H1 (cell line): ENCODE results near the gene SDC4. TPM values are rescaled to one million over a fixed set of nuclear protein-coding genes. Genes with fewer than 3 reads are reported as not detected.

ENCODE experiments used
- CTCF ChIA-PET: fragments of 300-600 bp; sonication (Branson Sonifier 250); formaldehyde crosslinking; loops from one replicate; lab custom pipeline; 2021; ENCODE audit not compliant: partially characterized antibody; lab: Charles Lee
- POLR2A ChIA-PET: fragments of 300-600 bp; sonication (Branson Sonifier 250); formaldehyde crosslinking; loops from one replicate; lab custom pipeline; 2021; ENCODE audit warnings: inconsistent platforms; ENCODE audit not compliant: partially characterized antibody; lab: Charles Lee
- DNase-seq, 2 experiments: peaks; one replicate each; pipeline versions ENCODE4 v3.0.0 to v3.0.0-alpha.2; 2010 to 2022; ENCODE audit warnings: low spot score in 2 of 2, low read depth in 1 of 2, mixed read lengths in 1 of 2
- FAIRE-seq: peaks from 2 replicates; lab custom pipeline; 2011; peaks lifted over from hg19 to GRCh38; lab: Jason Lieb, UNC
- H2AFZ ChIP-seq: 2 replicates; pipeline ENCODE4 v1.8.1; 2012; ENCODE audit warnings: low read length, inconsistent platforms
- H2AK5ac ChIP-seq: 2 replicates; pipeline ENCODE4 v1.6.1; 2013; ENCODE audit warnings: low read depth, low read length
- H2BK120ac ChIP-seq: replicated peaks from 2 replicates; pipeline ENCODE3; 2013; ENCODE audit warnings: low read depth, low read length, inconsistent platforms
- H2BK12ac ChIP-seq: 2 replicates; pipeline ENCODE4 v1.6.1; 2013; ENCODE audit warnings: low read depth, low read length
- H2BK15ac ChIP-seq: 2 replicates; pipeline ENCODE4 v1.6.1; 2013; ENCODE audit warnings: low read length
- H2BK20ac ChIP-seq: 2 replicates; pipeline ENCODE4 v1.6.1; 2013; ENCODE audit warnings: low read length
- H2BK5ac ChIP-seq: 2 replicates; pipeline ENCODE4 v1.6.1; 2013; ENCODE audit warnings: low read depth, low read length
- H3K14ac ChIP-seq: 2 replicates; pipeline ENCODE4 v1.6.1; 2013; ENCODE audit warnings: inconsistent platforms; ENCODE audit not compliant: insufficient read length
- H3K18ac ChIP-seq: 2 replicates; pipeline ENCODE4 v1.6.1; 2013; ENCODE audit warnings: low read length; ENCODE audit errors: extremely low read depth
- H3K23ac ChIP-seq: 2 replicates; pipeline ENCODE4 v1.6.1; 2013; ENCODE audit warnings: inconsistent platforms; ENCODE audit not compliant: insufficient read length
- H3K23me2 ChIP-seq: 2 replicates; pipeline ENCODE4 v1.6.1; 2013; ENCODE audit warnings: low read depth, low read length
- H3K27ac ChIP-seq: 2 replicates; pipeline ENCODE4 v1.6.1; 2011; ENCODE audit warnings: low read depth, low read length, inconsistent platforms
- H3K27me3 ChIP-seq, 4 experiments: replicated peaks in 1 of 4; 1 replicate in 1 of 4; 2 replicates in 3 of 4; pipeline versions ENCODE4 v1.6.1 to v1.8.1; 2011 to 2013; ENCODE audit warnings: low read length in 3 of 4, mild to moderate bottlenecking in 3 of 4, inconsistent platforms in 2 of 4, mixed read lengths in 2 of 4, moderate library complexity in 1 of 4; ENCODE audit not compliant: control insufficient read depth in 3 of 4, insufficient read depth in 3 of 4; ENCODE audit errors: extremely low read depth in 1 of 4
- H3K36me3 ChIP-seq, 4 experiments: 2 replicates each; pipeline versions ENCODE4 v1.6.1 to v1.8.1; 2011 to 2013; ENCODE audit warnings: mild to moderate bottlenecking in 4 of 4, low read length in 3 of 4, moderate library complexity in 2 of 4, control low read depth in 1 of 4, inconsistent platforms in 1 of 4; ENCODE audit not compliant: insufficient read depth in 4 of 4, control insufficient read depth in 2 of 4
- H3K4ac ChIP-seq: replicated peaks from 2 replicates; pipeline ENCODE3; 2013; ENCODE audit warnings: low read length, low read depth, mixed read lengths, inconsistent platforms; ENCODE audit not compliant: insufficient read length
- H3K4me1 ChIP-seq, 4 experiments: replicated peaks in 1 of 4; 1 replicate in 1 of 4; 2 replicates in 3 of 4; pipeline versions ENCODE4 v1.6.1 to v1.8.1; 2011 to 2013; ENCODE audit warnings: low read length in 3 of 4, inconsistent platforms in 2 of 4, mixed read lengths in 1 of 4; ENCODE audit not compliant: insufficient read depth in 4 of 4, control insufficient read depth in 3 of 4
- H3K4me2 ChIP-seq, 2 experiments: 2 replicates each; pipeline versions ENCODE4 v1.6.1 to v1.8.1; 2011 to 2013; ENCODE audit warnings: low read depth in 2 of 2, low read length in 2 of 2, control low read depth in 1 of 2, inconsistent platforms in 1 of 2, mild to moderate bottlenecking in 1 of 2; ENCODE audit not compliant: insufficient read depth in 1 of 2
- H3K4me3 ChIP-seq, 4 experiments: fragments of 200-600, 300-600 bp in 1 of 4; sonication (generic), shearing (Covaris generic), sonication (Bioruptor Twin) in 1 of 4; 2 replicates each; pipeline versions ENCODE4 v1.5.1 to v1.8.1; 2011 to 2016; ENCODE audit warnings: low read length in 4 of 4, low read depth in 3 of 4, control low read depth in 2 of 4, inconsistent platforms in 2 of 4, mild to moderate bottlenecking in 2 of 4, mixed read lengths in 1 of 4, moderate library complexity in 1 of 4; ENCODE audit not compliant: insufficient read depth in 2 of 4; ENCODE audit errors: extremely low read depth in 1 of 4
- H3K56ac ChIP-seq: replicated peaks from 2 replicates; pipeline ENCODE3; 2013; ENCODE audit warnings: low read depth, mild to moderate bottlenecking, mixed read lengths, low read length, inconsistent platforms; ENCODE audit not compliant: insufficient read length
- H3K79me1 ChIP-seq: 2 replicates; pipeline ENCODE4 v1.6.1; 2013; ENCODE audit warnings: low read depth, low read length, control low read depth
- H3K79me2 ChIP-seq, 2 experiments: 2 replicates each; pipeline versions ENCODE4 v1.6.1 to v1.8.1; 2012 to 2013; ENCODE audit warnings: low read length in 2 of 2, mild to moderate bottlenecking in 2 of 2, inconsistent platforms in 1 of 2; ENCODE audit not compliant: insufficient read depth in 2 of 2, control insufficient read depth in 1 of 2
- H3K9ac ChIP-seq, 4 experiments: replicated peaks in 1 of 4; 1 replicate in 1 of 4; 2 replicates in 3 of 4; pipeline versions ENCODE4 v1.6.1 to v1.8.1; 2011 to 2013; ENCODE audit warnings: low read depth in 3 of 4, low read length in 3 of 4, control low read depth in 2 of 4, mild to moderate bottlenecking in 2 of 4, moderate library complexity in 2 of 4, inconsistent platforms in 1 of 4; ENCODE audit errors: extremely low read depth in 1 of 4
- H3K9me3 ChIP-seq, 2 experiments: 2 replicates each; pipeline versions ENCODE4 v1.6.1 to v1.8.1; 2012 to 2013; ENCODE audit warnings: mild to moderate bottlenecking in 2 of 2, moderate library complexity in 2 of 2, control low read depth in 1 of 2, inconsistent platforms in 1 of 2, low read depth in 1 of 2, low read length in 1 of 2, mixed read lengths in 1 of 2; ENCODE audit not compliant: insufficient read depth in 2 of 2
- H4K20me1 ChIP-seq, 2 experiments: replicated peaks in 1 of 2; 2 replicates each; pipeline versions ENCODE3 to v1.8.1; 2011 to 2013; ENCODE audit warnings: inconsistent platforms in 2 of 2, low read length in 2 of 2, mild to moderate bottlenecking in 1 of 2; ENCODE audit not compliant: insufficient read depth in 2 of 2, control insufficient read depth in 1 of 2
- H4K5ac ChIP-seq: 2 replicates; pipeline ENCODE4 v1.6.1; 2013; ENCODE audit warnings: low read length, low read depth, mixed read lengths, inconsistent platforms; ENCODE audit not compliant: insufficient read length
- H4K8ac ChIP-seq: 2 replicates; pipeline ENCODE4 v1.8.0; 2013; ENCODE audit warnings: mild to moderate bottlenecking, moderate library complexity, low read length, inconsistent platforms; ENCODE audit not compliant: insufficient read depth; ENCODE audit errors: extremely low read depth
- H4K91ac ChIP-seq: replicated peaks from 2 replicates; pipeline ENCODE3; 2013; ENCODE audit warnings: low read length, mixed read lengths, inconsistent platforms; ENCODE audit not compliant: insufficient read length
- KDM4A ChIP-seq: IDR thresholded peaks from one replicate; pipeline ENCODE4 v1.7.1; 2012; ENCODE audit warnings: low read depth, mild to moderate bottlenecking, moderate library complexity, low read length, inconsistent platforms; ENCODE audit not compliant: severe bottlenecking
- POLR2A ChIP-seq, 2 experiments: IDR thresholded peaks; 1 replicate in 1 of 2; 2 replicates in 1 of 2; pipeline ENCODE4 v1.6.1; 2011; ENCODE audit warnings: low read depth in 2 of 2, low read length in 2 of 2, mild to moderate bottlenecking in 2 of 2; ENCODE audit errors: control extremely low read depth in 1 of 2
- SIRT6 ChIP-seq: IDR thresholded peaks from one replicate; pipeline ENCODE4 v1.7.1; 2012; ENCODE audit warnings: low read length, inconsistent platforms
- TAF1 ChIP-seq: IDR thresholded peaks from 2 replicates; pipeline ENCODE4 v1.6.1; 2011; ENCODE audit warnings: mild to moderate bottlenecking, low read depth, low read length
- ZNF274 ChIP-seq: IDR thresholded peaks from 2 replicates; pipeline ENCODE4 v1.7.0; 2012; ENCODE audit warnings: low read length, borderline replicate concordance; ENCODE audit errors: extremely low read depth
- WGBS, 2 experiments: shearing (Covaris generic) in 1 of 2; methylation state at CpG; one replicate each; pipeline versions ENCODE4 v1.1.6 to v1.1.7; 2013 to 2015; ENCODE audit warnings: low lambda C conversion rate in 2 of 2, mixed read lengths in 2 of 2, inconsistent platforms in 1 of 2, low coverage in 1 of 2, missing lambda C conversion rate in 1 of 2; ENCODE audit not compliant: insufficient replicate concordance in 2 of 2, insufficient coverage in 1 of 2, insufficient read length in 1 of 2; ENCODE audit errors: extremely low coverage in 1 of 2, missing lambda C conversion rate in 1 of 2; 5-methylcytosine and 5-hydroxymethylcytosine counted together
- polyA plus RNA-seq, 7 experiments: library from polyadenylated mRNA; depleted of rRNA in 3 of 7; stranded (reverse) in 5 of 7; unstranded in 2 of 7; fragments of >200 nt in 5 of 7; fragments of 200-250 nt in 2 of 7; gene quantifications; 1 replicate in 5 of 7; 2 replicates in 1 of 7; 4 replicates in 1 of 7; pipeline versions ENCODE4 v1.2.1 to v1.2.3, GENCODE V29; 2011 to 2013; ENCODE audit warnings: missing spikeins in 2 of 7, mixed read lengths in 2 of 7
- total RNA-seq: library from RNA; stranded (reverse); fragmentation: NEBNext Ultra II Directional; extraction: Animal tissue kit (Norgen Biotek cat#: 25700); gene quantifications from 2 replicates; pipeline ENCODE4 v1.2.1, GENCODE V29; 2021

Gene SDC4
- total and polyA plus RNA-seq, 2 of the 8 experiments (the other 6 are each of a cell fraction or from before 2014, with no cell fraction given) = 34.6 to 60.2 TPM

DNA sequence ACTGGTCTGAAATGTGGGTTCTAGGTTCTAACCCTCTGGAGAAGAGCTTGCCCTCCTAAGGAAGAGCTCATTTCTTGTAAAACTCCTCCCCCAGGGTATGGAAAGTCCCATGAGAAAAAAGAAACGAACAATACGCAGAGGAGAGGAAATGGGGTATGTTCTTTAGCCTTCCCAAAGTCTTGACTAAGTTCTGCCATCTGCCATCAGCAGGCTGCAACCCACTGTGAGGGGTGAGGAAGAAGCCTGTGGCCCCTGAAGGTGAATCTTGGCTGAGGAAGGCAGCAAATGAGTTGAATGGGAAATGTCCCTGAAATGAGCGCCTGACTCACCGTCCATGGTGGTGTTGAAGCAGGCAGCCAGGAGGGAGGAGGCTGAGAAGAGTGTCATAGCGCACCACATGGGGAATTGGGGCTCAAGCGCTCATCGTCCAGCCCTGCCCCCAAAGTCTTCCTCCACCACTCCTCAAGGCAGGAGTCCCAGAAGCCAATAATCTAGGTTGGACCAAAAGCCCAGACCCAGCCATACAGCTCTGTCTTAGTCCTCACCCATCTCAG, 29.8 kb downstream of the SDC4 start:
- Histone ChIP-seq H3K14ac (no peak overlapping the region), H3K36me3 (no peaks in the 10 kb centered on the region), H3K4me2 (no peak overlapping the region), H2BK12ac (peak overlapping the region; percentile 75; the same call in 1 of the 2 replicates), H3K56ac (no peak overlapping the region), H3K27me3 (no peaks in the 10 kb centered on the region), H3K4me3 (no peak overlapping the region), H2AK5ac (no peak overlapping the region), H3K79me2 (no peaks in the 10 kb centered on the region), H4K8ac (no peak overlapping the region; the same call in 1 of the 2 replicates), H2BK15ac (no peak overlapping the region), H4K5ac (no peak overlapping the region), H3K9ac (no peak overlapping the region), H2BK120ac (no peak overlapping the region), H3K4me1 (no peaks in the 10 kb centered on the region), H3K79me1 (no peaks in the 10 kb centered on the region), H3K4ac (no peak overlapping the region), H2BK5ac (no peak overlapping the region), H3K9me3 (no peaks in the 10 kb centered on the region), H4K20me1 (no peaks in the 10 kb centered on the region), H3K27ac (no peak overlapping the region), H3K23ac (no peak overlapping the region), H3K23me2 (no peaks in the 10 kb centered on the region), H2BK20ac (no peak overlapping the region), H2AFZ (no peak overlapping the region), H4K91ac (no peak overlapping the region), H3K18ac (no peak overlapping the region)
- TF ChIP-seq SIRT6 = no peak
- no peak for TF ChIP-seq TAF1
- no peak for TF ChIP-seq KDM4A
- no peak for TF ChIP-seq POLR2A (IDR thresholded peaks at IDR 0.05; ENCODE audit: control extremely low read depth in 1 of 2, low read depth in 2 of 2, low read length in 2 of 2)
- no peak for TF ChIP-seq ZNF274
- POLR2A ChIA-PET = interaction anchor here (1.4 to 1.9 kb wide), 4 partner anchors 18 to 119 kb away, joined by 3 to 9 read pairs (median 3); partner anchors contain the start of genes SDC4 and SYS1
- DNase-seq (no peak), FAIRE-seq (no peak)
- 87% methylated on average over 7 of the region's 7 CpGs; no CpG with 5 or more reads in 1 of the 2 experiments for WGBS, 2 experiments
- CTCF ChIA-PET = interaction anchor here (0.6 to 13.3 kb wide), 45 partner anchors 9 to 651 kb away, joined by 3 to 156 read pairs (median 6); partner anchors contain the start of genes MATN4, SDC4, SYS1 and TP53TG5
